MCF 10A (cell line): Measurements from ENCODE around the gene HABP4. TPM values are rescaled to one million over a fixed set of nuclear protein-coding genes. Genes with fewer than 3 reads are reported as not detected.

Experiments
- BruUV-seq: library from RNA; stranded (reverse); fragments of 400-500 nt; replicated peaks from 2 replicates; lab custom pipeline; 2021; lab: Mats Ljungman, UMichigan
- CTCF ChIA-PET: fragments of 300-600 bp; sonication (Branson Sonifier 250); formaldehyde crosslinking; extraction: SDS; loops from one replicate; lab custom pipeline; 2021; ENCODE audit warnings: antibody characterized with exemption, inconsistent platforms; lab: Yijun Ruan, JAX
- POLR2A ChIA-PET: fragments of 300-600, 350-650 bp; sonication (Branson Sonifier 250); formaldehyde crosslinking; extraction: SDS; loops from one replicate; lab custom pipeline; 2020; ENCODE audit warnings: antibody characterized with exemption, inconsistent platforms; lab: Yijun Ruan, JAX
- DNase-seq: peaks from one replicate; pipeline ENCODE4 v3.0.0-alpha.2; 2018; ENCODE audit not compliant: unreplicated experiment
- H3K27ac Mint-ChIP-seq: one replicate; pipeline ENCODE4 v1.8.0; 2022; ENCODE audit warnings: mild to moderate bottlenecking, low read depth, mixed read lengths; ENCODE audit not compliant: unreplicated experiment
- H3K27me3 Mint-ChIP-seq: one replicate; pipeline ENCODE4 v1.8.0; 2022; ENCODE audit warnings: mixed read lengths; ENCODE audit not compliant: insufficient read depth, unreplicated experiment
- H3K36me3 Mint-ChIP-seq: one replicate; pipeline ENCODE4 v1.8.0; 2022; ENCODE audit warnings: mild to moderate bottlenecking, moderate library complexity, mixed read lengths; ENCODE audit not compliant: insufficient read depth, unreplicated experiment
- H3K4me1 Mint-ChIP-seq: one replicate; pipeline ENCODE4 v1.8.0; 2022; ENCODE audit warnings: mixed read lengths; ENCODE audit not compliant: insufficient read depth, unreplicated experiment
- H3K4me3 Mint-ChIP-seq: one replicate; pipeline ENCODE4 v1.8.0; 2022; ENCODE audit warnings: mild to moderate bottlenecking, moderate library complexity, mixed read lengths; ENCODE audit not compliant: unreplicated experiment
- H3K9me3 Mint-ChIP-seq: one replicate; pipeline ENCODE4 v1.8.0; 2022; ENCODE audit warnings: mixed read lengths; ENCODE audit not compliant: unreplicated experiment
- intact Hi-C: fragments of 100-400 bp; cut with micrococcal nuclease; formaldehyde crosslinking; loops from 2 replicates; pipeline ENCODE4 v1.14.1; 2022
- total RNA-seq: library from RNA; stranded (reverse); gene quantifications from 2 replicates; pipeline ENCODE4 v1.2.3, GENCODE V29; 2022
- TF ChIP-seq, protein P1 (sequence below): fragments of 200-600 bp; IDR thresholded peaks from one replicate; pipeline ENCODE4 v1.8.0; 2022; ENCODE audit warnings: antibody characterized with exemption, mild to moderate bottlenecking; ENCODE audit not compliant: unreplicated experiment

The HABP4 gene
- total RNA-seq, 1 experiment from 2014 or later, result 4.3 TPM

DNA sequence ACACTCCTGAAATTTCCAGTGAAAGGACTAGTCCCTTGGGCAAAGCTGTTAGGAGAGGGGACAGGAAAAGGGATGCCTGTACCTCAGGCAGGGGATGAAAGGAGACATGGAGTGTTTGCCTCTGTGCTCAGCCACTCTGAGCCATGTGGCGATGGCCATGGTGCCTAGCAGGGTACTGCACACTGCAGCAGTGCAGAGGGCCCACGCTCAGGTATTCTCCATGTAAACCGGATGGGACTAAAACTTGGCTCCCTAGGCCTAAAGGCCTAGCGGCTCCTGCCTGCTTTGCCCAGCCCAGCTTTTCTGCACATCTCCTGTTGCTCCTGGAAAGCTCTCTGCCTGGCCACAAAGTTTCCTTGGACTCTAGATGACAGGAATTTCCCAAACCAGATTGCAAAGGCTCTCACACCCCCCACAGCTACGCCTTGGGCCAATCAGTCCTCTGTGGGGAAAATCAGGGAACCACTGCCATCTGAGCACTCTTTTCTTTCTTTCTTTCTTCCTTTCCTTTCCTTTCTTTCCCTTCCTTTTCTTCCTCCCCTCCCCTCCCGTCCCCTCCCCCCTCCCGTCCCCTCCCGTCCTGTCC lies 44.3 kb downstream of the HABP4 start:
- H3K27ac Mint-ChIP-seq, result no peak overlapping the region
- no peak for DNase-seq
- no peaks in the 10 kb centered on the region for H3K4me1 Mint-ChIP-seq
- H3K27me3 Mint-ChIP-seq, result no peaks in the 10 kb centered on the region
- ChIA-PET POLR2A (no interaction called here), CTCF (no interaction called here)
- BruUV-seq, result no TSS peak
- TF ChIP-seq, protein P1, sequence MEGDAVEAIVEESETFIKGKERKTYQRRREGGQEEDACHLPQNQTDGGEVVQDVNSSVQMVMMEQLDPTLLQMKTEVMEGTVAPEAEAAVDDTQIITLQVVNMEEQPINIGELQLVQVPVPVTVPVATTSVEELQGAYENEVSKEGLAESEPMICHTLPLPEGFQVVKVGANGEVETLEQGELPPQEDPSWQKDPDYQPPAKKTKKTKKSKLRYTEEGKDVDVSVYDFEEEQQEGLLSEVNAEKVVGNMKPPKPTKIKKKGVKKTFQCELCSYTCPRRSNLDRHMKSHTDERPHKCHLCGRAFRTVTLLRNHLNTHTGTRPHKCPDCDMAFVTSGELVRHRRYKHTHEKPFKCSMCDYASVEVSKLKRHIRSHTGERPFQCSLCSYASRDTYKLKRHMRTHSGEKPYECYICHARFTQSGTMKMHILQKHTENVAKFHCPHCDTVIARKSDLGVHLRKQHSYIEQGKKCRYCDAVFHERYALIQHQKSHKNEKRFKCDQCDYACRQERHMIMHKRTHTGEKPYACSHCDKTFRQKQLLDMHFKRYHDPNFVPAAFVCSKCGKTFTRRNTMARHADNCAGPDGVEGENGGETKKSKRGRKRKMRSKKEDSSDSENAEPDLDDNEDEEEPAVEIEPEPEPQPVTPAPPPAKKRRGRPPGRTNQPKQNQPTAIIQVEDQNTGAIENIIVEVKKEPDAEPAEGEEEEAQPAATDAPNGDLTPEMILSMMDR, result no peak
- H3K4me3 Mint-ChIP-seq, result no peak overlapping the region
- peaks cover 13% of the 10 kb centered on the region for H3K36me3 Mint-ChIP-seq
- intact Hi-C loops, result no loop called here
- H3K9me3 Mint-ChIP-seq, result no peaks in the 10 kb centered on the region

DNA sequence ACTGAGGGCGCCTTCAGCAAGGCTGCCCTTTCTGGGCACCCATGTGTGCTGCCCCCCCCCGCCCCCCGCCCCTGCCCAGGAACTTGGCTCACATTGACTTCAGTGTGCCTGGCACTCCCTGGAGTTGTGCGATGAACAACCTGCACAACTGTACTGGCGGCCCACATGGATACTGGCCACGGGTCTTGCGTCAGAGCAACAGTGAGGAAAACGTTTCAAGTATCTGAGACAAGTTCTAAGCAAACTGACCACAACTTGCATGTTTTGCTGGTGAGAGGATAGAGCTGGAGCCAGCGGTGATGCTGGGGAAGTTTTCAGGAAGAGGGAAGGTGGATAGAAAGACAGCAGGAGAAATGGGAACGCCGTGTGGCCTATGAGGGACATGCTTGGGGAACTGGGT lies 45.4 kb downstream of the HABP4 start:
- DNase-seq, result peak; percentile 38
- Mint-ChIP-seq H3K4me1 (no peaks in the 10 kb centered on the region), H3K9me3 (no peaks in the 10 kb centered on the region), H3K4me3 (no peak overlapping the region), H3K27ac (no peak overlapping the region), H3K36me3 (peaks cover 7% of the 10 kb centered on the region), H3K27me3 (no peaks in the 10 kb centered on the region)
- TF ChIP-seq, protein P1, result no peak
- ChIA-PET CTCF (interaction anchor here (0.6 kb wide), 1 partner anchor 230 kb away, joined by 3 read pairs; no protein-coding TSS in a partner anchor), POLR2A (no interaction called here)
- intact Hi-C loops, result no loop called here
- BruUV-seq, result no TSS peak

DNA sequence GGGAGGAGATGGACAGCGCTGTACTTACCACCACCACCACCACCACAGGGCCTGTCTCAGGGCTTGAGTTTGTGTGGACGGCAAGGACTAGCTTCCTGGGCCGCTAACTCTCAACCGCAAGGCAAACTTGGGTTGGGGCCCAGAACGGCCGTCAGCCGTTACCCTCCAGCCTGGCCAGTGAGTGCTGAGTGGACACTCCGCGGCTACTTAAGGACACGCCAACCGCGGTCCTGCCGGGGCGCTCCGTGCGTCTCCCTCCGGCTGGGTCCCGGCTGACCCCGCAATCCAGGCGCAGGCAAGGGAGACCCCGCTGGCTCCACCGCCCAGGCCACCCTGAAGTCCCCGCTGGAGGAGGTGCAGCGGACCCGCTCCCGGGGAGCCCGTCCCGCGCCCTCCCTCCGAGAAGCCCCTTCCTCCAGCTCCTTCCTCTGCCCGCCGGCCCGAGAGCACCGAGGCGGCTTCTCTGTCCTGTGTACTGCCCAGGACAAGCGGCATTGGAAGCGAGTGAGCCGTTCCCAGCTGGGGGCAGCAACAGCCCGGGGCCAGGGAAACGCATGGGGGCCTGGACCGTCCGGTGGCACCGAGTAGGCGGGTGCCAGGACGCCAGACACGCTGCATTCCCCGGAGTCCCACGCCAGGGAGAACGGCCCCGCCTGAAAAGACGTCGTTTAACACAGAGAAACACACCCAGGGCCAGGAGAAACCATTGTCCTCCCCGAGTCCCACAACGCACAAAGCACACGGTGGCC lies 46.6 kb downstream of the HABP4 start:
- Mint-ChIP-seq H3K27ac (no peak overlapping the region), H3K27me3 (no peaks in the 10 kb centered on the region), H3K9me3 (no peaks in the 10 kb centered on the region), H3K4me3 (no peak overlapping the region), H3K4me1 (no peaks in the 10 kb centered on the region), H3K36me3 (peaks cover 7% of the 10 kb centered on the region)
- TF ChIP-seq, protein P1, result no peak
- no peak for DNase-seq
- intact Hi-C loops, result no loop called here
- BruUV-seq, result no TSS peak
- CTCF ChIA-PET, result no interaction called here
- POLR2A ChIA-PET, result no interaction called here

DNA sequence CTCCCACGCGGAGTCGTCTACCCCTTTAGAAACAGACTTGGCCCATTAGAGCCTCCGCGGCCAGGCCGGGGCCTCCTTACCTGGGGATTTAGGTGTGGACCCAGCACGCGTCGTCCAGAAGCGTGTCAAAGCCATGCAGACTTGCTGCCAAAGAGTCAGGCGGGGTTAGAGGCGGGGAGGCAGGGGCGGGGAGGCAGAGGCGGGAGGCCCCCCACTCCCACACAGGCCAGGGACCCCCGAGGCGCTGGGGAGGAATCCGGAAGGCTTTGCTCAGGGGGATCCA lies 47.1 kb downstream of the HABP4 start:
- DNase-seq, result no peak
- Mint-ChIP-seq H3K4me1 (no peaks in the 10 kb centered on the region), H3K4me3 (no peak overlapping the region), H3K9me3 (no peaks in the 10 kb centered on the region), H3K36me3 (peaks cover 7% of the 10 kb centered on the region), H3K27me3 (no peaks in the 10 kb centered on the region), H3K27ac (no peak overlapping the region)
- TF ChIP-seq, protein P1, result no peak
- POLR2A ChIA-PET, result no interaction called here
- CTCF ChIA-PET, result interaction anchor here (0.5 kb wide), 1 partner anchor 1162 kb away, joined by 6 read pairs; no protein-coding TSS in a partner anchor
- BruUV-seq, result no TSS peak
- intact Hi-C loops, result no loop called here
